GM11168 (cell line): ENCODE measurements around the gene SHISAL2A.
"Not testable (repeated sequence)": the region's sequence is repeated elsewhere in the genome, so short reads cannot be mapped to it uniquely, and the experiment has no call there.

Experiments used
- in situ Hi-C: fragments of 300-500 bp; cut with MboI; formaldehyde crosslinking; loops from one replicate; pipeline ENCODE4 v1.12.0; 2022; ENCODE audit warnings: low sequenced_read_pairs; ENCODE audit not compliant: unreplicated experiment

The SHISAL2A gene

DNA sequence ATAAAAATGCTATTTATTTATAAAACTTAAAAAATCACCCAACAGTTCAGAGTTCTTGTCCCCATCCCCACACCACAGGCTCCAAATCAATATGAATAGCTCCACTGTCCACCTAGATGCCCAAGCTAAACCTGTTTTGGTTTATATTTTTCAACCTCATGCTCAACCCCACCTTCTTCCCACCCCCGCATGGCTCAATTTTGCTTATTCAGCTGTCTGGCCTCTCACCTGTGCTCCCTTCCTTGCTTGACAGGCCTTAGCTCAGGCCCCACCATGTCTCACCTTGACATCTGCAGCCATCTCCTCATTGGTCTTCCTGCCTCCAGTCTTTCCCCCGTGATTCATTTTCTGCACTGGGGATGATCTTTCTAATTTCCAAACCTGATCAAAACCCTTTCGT is 47.4 kb downstream of the SHISAL2A start:
- in situ Hi-C loops = no loop called here

DNA sequence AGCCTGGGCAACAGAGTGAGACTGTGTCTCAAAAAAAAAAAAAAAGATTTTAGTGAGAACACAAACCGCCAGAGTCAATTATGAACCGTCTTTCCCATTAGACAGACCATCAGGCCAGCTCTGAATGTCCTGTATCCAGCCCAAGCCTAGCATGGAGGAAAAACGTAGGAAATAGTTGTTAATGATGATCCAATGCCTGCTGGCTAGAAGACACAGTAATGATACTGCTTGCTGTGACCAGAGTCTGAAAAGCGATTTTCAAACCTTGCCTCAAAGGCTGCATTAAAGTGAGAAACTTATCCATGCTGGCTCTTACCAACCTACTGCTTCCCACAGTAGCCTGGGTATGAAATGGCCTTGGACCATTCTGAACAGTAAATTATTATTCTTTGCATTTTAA is 48.2 kb downstream of the SHISAL2A start:
- in situ Hi-C loops = no loop called here

DNA sequence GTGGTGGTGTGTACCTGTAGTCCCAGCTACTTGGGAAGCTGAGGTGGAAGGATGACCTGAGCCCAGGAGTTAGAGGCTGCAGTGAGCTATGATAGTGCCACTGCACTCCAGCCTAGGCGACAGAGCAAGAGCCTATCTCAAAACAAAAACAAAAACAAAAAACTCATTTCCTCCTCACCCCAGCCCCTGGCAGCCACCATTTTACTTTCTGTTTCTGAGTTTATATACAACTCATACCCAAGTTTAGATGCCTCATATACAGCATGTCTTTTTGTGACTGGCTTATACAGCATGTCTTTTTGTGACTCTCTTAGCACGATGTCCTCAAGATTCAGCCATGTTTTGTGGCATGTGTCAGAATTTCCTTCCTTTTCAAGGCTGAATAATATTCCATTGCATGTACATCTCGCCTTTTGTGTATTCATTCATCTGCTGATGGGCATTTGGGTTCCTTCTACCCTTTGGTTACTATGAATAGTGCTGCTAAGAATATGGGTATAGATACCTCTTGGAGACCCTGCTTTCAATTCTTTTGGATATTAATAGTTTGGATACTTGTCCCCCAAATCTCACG is 50.5 kb downstream of the SHISAL2A start:
- in situ Hi-C loops = no loop called here

DNA sequence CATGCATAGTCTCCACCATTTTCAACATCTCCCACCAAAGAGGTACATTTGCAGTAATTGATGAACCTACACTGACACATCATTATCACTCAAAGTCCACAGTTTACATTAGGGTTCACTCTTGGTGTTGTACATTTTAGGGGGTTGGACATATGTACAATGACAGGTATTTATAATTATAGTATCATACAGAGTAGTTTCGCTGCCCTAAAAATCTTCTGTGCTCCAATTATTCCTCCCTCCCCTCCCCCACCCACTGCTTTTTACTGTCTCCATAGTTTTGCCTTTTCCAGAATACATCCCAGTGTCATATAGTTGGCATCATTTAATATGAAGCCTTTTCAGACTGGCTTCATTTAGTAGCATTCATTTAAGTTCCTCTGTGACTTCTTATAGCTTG is 51.6 kb downstream of the SHISAL2A start:
- in situ Hi-C loops = no loop called here

DNA sequence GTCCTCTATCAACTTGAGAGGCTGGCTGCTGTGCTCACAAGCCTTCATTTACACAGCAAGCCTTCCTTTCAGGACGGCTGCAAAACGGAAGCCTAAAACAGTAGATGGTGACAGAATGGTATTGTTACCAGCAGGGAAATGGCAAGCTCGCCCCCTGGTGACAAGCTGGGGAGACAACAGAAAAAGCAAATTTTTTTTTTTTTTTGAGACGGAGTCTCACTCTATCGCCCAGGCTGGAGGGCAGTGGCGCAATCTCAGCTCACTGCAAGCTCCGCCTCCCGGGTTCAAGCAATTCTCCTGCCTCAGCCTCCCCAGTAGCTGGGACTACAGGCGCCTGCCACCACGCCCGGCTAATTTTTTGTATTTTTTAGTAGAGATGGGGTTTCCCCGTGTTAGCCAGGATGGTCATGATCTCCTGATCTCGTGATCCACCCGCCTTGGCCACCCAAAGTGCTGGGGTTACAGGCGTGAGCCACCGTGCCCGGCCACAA is 53.3 kb downstream of the SHISAL2A start:
- in situ Hi-C loops = not testable (repeated sequence)

DNA sequence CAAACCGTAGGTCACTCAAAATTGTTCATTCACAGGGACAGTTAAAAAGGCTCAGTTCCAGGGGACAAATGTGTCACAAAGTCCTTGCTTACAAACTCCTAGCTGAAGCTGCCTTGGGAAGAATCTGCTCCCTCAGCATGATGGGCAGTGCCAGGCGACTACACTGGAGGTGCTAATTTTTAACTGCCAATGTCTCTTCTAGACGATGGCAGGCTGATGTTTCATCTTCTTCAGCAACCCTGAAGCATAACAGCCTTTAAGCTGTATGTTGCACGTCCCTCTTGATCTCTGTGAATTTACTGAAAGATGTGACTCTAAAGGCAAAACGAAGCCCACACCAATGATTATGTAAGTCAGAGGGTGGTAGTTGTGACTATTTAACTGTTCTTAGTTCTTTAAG is 53.9 kb downstream of the SHISAL2A start:
- in situ Hi-C loops = no loop called here

DNA sequence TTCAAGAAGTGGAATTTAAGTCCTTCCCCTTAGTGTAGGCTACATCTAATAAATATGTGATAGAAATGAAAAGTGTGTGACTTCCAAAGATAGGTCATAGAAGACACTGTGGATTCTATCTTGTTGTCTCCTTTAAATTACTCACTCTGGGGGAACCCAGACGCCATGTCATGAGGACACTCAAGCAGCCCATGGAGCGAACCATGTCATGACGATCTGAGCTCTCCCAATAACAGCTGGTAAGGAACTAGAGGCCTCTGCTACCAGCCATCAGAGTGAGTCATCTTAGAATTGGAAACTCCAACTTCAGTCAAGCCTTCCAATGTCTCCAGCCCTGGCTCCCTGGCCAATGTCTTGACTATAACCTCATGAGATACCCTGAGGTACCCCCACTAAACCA is 58.9 kb downstream of the SHISAL2A start:
- in situ Hi-C loops = no loop called here

DNA sequence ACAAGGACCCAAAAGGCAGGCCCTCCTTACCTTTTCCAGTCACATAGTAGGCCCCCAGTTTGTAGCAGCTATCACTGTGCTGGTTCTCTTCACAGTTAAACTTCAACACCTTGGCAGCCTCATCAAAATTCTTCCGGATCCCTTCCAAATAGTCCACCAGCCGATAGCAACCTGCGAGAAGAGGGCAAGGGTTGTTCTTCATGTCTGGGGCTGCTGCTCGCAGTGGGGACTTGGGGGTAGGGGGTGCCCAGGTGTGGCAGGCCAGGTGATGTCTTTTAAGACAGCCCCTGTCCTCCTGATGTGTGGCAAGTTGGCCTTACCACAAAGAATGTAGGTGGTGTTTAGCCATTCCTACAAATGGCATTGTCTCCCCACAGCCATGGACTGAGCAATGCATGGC is 59.7 kb downstream of the SHISAL2A start:
- in situ Hi-C loops = no loop called here

DNA sequence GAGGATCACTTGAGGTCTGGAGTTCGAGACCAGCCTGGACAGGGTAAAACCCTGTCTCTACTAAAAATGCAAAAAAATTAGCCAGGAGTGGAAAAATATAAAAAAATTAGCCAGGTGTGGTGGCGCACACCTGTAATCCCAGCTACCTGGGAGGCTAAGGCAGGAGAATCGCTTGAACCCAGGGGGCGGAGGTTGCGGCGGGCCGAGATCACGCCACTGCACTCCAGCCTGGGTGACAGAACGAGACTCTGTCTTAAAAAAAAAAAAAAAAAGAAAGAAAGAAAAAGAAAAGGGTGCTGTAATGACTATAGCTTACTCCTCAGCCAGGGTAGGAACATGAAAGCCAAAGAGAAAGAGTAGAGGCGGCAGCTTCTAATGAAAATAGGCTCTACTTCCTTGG is 60.4 kb downstream of the SHISAL2A start:
- in situ Hi-C loops = not testable (repeated sequence)

DNA sequence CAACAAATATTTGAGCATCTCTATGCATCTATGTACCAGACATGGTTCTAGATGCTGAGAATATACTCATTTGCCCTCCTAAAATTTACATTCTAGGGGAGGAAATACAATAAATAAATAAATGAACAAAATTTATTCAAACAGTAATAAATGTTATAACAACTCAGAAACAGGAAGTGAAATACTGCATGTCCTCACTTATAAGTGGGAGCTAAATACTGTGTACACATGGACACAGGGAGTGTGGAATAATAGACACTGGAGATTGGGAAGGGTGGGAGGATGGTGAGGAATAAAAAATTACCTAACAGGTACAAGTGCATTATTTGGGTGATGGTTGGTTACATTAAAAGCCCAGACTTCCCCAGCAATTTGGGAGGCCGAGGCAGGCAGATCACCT is 60.9 kb downstream of the SHISAL2A start:
- in situ Hi-C loops = no loop called here

DNA sequence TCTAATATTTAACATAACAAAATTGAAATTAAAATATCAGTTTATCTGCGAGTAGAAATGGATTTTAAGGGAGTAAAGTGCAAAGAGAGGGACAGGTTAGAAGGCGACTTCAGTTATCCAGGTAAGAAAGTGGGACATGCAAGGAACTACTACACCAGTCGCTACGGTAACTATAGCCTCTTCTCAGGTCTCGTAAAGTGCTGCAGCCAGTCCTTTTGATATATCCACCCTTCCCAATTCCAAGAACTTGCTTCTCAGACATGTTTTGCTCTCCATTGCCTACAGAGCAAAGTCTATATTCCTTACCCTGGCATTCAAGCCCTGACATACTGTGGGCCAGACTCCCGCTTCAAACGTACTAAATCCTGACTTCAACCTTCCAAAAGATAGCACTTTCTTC is 62.7 kb downstream of the SHISAL2A start:
- in situ Hi-C loops = no loop called here

DNA sequence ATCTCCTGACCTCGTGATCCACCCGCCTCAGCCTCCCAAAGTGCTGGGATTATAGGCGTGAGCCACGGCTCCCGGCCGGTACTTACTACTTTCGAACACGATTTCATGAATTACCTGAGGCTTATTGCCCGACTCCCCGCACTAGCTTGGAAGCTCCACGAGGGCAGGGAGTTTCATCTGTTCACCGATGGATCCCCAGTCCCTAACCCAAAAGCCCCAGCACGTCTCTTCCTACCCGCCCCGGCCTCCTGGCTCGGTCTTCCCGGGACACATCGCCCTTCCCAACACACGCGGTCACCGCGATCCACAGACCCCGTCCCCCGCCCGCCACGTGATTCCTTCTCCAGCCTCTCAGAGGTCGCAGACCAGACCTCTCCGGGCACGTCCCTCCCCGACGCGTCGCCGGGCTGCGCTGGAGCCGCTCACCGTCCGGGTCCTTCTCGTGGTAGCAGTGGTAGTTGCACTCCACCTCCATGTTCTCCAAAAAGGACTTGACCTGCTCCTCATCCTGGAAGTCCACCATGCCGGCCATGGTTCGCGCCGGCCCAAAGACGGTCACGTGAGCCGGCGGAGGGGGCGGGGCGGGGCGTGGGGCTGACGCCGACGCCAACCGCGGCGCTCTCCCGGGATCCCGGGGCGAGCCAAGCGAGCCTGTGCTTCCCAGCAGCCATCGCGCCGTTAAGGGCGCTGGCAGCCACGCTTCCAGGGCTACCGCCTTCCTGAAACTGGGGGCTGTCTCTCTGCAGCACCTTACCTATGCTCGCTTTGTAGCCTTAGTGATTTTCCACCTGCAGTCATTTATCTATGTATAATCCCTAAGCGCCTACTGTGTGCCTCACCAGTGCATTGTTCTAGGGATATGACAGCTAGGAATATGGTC is 65.1 kb downstream of the SHISAL2A start, which contains the start of gene COA7:
COA7 (minus strand) TSS at position 553 of the 880 bp plus-strand sequence; CDS start at position 532, 21 bp downstream.
- in situ Hi-C loops = no loop called here

DNA sequence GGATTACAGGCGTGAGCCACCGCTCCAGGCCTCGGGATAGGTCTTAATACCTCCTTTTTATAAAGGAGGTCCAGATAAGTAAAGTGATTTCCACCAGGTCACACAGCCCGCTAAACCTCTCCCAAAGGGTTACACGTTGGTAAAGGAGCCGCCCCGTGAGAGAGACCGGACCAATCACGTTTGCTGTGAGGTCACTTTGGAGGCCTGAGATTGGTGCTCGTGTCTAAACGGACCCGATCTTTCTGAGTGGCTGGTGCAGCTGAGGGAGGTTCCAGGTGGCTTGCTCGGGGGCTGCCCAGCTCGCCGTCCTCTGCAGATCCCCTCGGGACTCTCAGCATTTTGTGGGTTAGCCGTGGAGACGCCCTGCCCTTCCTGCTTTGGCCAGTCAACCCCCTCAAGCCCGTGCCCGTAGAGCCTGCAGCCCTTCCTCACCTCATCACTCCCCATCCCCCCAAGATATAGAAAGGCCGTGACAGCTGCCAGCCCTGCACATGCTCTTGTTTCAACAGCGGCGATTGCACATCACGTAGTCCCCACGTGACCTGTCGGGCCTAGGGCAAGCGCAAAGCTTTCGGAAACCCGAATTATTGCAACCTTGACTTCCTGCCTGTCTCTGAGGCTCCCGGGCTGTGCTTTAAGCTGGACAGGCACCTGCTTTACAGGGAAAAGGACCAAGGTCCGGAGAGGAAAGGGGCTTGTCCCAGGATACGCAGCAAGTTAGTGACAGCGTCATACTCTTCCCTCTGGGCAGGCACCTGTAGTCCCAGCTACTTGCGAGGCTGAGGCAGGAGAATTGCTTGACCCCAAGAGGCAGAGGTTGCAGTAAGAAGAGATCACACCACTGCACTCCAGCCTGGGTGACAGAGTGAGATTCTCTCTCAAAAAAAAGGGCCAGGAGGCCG is 70.2 kb downstream of the SHISAL2A start:
- in situ Hi-C loops = loop anchor here (10.0 kb wide), 1 partner anchor 222 kb away; the partner anchor contains the start of genes ECHDC2 and SCP2

DNA sequence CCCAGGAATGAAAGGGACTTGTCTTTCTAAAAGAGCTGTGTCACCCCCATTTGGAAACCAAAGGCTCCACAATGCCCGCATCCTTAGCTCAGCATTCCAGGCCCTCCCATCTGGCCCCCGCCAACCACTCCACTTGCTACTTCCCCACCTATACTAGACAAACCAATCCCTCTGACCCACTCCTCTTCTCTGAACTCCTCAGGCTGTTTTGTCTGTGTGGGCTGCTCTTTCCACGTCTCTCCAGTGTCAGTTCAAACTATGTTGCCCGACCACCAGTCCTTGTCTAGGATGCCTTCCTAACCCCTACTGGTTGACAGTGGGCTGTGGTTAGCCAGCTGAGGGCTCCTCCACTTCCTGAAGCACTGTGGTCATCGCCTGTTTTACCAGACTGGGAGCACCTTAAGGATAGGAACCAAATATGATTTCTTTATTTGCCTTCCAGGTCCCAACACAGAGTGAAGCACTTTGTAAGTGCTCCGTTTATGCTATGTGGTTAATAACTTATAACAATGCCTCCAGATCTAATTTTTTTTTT is 73.2 kb downstream of the SHISAL2A start:
- in situ Hi-C loops = loop anchor here (10.0 kb wide), 1 partner anchor 219 kb away; the partner anchor contains the start of genes ECHDC2 and SCP2
